HG03575 (cell line): Measurements from ENCODE around the gene KRT40.
"Not testable (repeated sequence)": the region's sequence is repeated elsewhere in the genome, so short reads cannot be mapped to it uniquely, and the experiment has no call there.

Source experiments
- ATAC-seq: cut with Tn5 transposase; IDR thresholded peaks from one replicate; pipeline ENCODE4 v1.9.1; 2021; ENCODE audit not compliant: unreplicated experiment, insufficient number of reproducible peaks, low FRiP score; ENCODE audit errors: extremely low read depth

Gene KRT40

DNA sequence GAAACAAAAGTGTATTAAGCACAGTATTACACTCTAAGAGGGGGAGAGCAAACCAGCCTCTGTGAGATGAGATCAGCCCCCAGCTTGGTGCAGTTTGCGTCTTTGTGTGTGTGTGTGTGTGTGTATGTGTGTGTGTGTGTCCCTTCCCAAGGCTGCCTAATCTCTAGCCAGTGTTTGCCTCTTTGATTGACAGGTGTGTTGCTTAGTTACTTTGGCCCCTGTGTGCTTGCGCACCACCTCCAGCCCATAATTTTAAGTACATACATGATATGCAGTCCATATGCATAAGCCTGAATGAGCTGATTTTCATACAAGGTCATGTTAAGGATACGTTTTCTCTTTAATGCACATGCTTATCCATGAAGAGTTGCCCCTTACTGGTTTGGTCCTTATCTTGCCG is 17.7 kb upstream of the KRT40 start:
- ATAC-seq = no peak

DNA sequence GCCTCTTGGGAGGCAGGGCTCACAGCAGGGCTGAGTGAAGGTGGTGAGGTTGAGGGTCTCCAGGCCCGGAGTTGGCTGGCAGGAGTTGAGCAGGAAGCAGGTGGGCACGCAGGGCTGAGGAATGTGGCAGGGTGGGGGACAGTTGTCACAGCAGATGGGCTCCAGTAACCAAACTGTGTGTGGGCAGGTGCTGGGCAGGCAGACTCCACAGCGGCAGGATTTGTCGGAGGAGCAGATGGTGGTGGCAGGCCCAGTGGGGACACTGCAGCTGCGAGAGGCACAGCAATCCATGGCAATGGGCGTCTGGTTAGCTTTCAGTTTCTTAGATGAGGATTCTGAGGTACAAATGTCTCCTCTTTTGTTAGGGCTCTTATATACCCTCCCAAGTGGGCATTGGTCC is 15.4 kb upstream of the KRT40 start, which contains the start of gene KRTAP3-2:
Gene KRTAP3-2 (minus strand): TSS at position 344 of the 400 bp plus-strand sequence. CDS start 53 bp downstream, at position 291.
- ATAC-seq = not testable (repeated sequence)

DNA sequence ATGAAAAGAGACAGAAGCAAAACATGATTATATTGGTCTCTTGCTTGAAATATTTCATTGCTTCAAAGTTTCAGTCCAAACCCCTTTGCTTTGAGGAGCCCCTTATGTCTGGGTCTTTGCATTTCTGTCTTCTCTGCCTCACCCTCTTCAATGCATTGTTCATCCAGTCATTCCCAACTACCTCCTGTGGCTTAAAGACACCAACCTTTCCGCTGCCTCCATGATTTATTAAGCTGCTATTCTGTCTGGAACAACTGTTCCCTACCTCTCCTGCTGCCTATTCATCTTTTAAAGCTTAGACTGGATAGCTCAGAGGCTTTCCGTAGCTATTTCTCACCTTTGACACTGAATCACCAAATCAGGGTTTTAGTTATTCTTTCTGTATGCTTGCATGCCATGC is 13.2 kb upstream of the KRT40 start:
- no peak for ATAC-seq

DNA sequence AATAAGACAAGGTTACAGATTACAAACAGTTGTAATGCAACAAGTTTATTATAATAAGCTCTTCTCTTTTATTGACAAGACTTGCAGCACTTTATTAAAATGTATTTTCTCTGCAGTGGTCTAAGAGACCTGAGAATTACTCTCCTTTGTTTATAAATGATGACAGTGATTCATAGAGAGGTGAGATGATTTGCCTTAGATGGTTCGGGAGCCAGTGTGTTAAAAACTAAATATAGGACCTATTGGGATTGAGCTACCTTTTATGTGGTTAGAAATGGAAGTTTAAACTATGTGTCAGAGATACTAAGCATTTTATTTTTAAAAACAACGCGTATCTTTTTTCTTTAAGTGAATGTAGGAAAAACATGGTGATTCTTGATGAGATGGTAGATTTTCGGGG is 12.7 kb upstream of the KRT40 start:
- ATAC-seq = no peak

DNA sequence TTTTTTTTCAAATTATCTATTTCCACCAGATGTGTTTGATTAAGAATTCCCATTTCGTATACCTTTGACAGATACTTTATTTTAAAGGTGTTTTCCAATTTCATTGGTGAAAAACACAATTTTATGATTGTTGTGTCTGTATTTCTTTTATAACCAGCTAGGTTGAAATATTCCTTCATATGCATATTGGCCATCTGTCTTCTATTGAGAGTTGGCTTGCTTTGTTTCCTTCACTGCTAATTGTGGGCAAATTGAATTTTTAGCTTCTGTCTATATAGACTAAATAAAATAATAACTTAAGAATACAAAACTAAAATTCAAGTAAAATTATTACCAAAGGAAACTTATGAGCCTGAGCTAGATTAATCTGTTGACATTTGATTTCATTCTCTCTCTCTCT is 11.0 kb upstream of the KRT40 start:
- ATAC-seq = no peak

DNA sequence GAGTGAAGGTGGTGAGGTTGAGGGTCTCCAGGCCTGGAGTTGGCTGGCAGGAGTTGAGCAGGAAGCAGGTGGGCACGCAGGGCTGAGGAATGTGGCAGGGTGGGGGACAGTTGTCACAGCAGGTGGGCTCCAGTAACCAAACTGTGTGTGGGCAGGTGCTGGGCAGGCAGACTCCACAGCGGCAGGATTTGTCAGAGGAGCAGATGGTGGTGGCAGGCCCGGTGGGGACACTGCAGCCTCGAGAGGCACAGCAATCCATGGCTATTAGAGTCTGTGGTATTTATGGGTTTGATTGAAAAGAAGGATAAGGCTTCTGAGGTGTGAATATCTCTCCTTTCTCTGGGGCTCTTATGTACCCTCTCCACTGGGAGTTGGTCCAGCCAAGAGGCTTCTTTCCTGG is 9.7 kb upstream of the KRT40 start, which contains the start of gene KRTAP3-3:
Gene KRTAP3-3 (minus strand): TSS at position 326 of the 400 bp plus-strand sequence. CDS start 67 bp downstream, at position 259.
- ATAC-seq = no peak

DNA sequence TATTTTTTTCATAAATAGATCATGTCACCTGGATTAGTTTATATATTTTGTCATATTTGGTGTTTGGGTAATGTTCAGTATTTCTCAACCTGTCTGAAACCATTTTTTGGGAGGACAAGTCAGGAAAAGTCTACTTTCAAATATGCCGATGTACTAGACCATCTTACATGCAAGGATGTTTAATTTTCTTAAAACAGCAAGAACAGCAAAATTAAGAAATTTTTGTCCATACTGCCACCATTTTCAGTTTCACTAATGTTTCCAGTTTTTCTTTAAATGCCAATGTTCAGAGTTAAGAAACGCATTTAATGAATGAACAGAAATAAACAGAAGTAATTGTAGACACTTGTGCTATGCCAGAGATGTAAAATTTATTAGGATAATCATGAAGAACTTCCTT is 9.0 kb upstream of the KRT40 start:
- no peak for ATAC-seq

DNA sequence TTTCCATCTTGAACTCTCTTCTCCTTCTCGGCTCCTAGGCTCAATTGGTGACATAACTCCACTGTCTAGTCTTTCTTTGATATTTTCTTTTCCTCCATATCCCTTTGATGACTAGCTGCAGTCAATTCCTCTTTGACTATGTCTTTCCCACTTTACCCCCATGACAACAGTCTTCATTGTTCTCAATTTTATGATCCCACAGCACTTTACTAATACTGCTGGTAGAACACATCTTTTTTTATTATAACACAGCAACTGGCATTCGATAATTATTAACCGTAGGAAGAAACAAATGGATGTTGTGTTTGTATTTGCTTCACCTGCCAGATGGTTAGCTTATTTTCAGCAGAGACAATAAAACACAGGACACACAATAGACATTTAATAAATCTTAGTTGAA is 8.5 kb upstream of the KRT40 start:
- no peak for ATAC-seq

DNA sequence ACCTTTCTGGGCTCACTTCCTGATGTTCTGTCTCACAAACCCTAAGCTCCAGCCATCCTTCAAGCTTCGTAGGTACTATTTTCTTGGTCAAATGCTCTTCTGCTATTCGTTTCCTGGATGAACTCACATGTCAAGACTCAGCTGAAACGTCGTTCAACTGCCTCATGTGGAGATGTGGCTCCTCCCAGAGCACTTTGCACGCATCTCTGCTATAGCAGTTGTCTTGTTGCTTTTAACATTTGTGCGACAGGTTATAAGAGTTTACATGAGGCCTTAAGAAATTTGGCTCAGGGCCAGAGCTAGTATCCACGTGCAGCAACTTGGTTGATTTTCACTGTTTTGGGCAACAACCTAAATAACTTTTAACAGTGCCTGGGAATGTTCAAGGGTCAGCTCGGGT is 2.8 kb upstream of the KRT40 start:
- ATAC-seq = no peak

DNA sequence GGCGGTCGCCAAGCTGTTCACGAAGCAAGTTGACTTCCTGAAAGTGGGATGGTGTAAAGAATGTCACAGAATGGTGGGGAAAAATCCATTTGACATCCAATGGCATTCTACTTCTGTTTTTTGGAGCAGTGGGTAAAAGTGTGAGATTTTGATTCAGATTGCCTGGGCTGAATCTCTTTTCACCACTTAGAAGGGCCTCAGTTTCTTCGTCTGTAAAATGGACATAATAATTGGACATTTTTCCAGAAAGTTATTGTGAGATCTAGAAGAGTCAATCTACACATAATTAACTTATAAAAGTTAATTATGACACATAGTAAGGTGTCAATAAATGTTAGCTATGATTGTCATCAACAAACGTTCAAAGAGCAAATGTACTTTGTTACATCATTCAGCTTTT is 3.0 kb downstream of the KRT40 start:
- ATAC-seq = no peak

DNA sequence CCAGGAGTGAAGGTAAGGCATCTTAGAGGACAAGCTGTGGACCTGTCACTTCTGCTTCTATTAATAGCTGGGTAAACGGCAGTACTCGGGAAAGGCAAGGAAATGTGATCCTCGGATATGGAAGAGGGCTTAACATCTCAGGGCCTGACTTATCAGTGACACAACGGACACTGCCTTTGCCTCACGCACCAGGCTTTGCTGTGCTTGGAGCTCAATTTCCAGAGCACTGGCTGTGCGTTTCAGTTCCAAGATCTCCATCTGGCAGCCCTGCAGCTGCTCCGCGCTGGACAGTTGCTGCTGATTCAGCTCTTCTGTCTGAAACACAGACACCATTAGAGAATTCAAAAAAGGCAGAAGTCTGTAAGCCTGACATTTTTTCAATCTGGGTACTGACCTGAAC is 3.5 kb downstream of the KRT40 start:
- no peak for ATAC-seq

DNA sequence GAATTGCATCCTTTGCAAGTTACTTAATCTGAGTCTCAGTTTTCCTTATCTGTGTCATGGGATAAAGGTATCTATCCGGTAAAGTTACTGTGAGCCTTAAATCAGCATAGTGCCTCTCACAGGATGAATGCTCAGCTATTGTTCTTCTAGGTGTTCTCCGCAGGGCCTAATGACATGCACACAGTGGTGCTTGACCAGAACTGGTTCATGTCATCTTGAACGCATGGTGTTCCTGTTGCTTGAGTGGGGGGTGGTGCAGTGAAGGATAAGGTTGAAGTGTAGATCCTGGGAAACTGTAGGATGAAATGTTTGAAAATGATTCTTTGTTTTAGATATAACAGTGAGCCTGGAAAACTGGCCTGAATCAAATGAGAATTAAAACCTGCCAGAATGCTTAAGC is 4.0 kb downstream of the KRT40 start:
- no peak for ATAC-seq

DNA sequence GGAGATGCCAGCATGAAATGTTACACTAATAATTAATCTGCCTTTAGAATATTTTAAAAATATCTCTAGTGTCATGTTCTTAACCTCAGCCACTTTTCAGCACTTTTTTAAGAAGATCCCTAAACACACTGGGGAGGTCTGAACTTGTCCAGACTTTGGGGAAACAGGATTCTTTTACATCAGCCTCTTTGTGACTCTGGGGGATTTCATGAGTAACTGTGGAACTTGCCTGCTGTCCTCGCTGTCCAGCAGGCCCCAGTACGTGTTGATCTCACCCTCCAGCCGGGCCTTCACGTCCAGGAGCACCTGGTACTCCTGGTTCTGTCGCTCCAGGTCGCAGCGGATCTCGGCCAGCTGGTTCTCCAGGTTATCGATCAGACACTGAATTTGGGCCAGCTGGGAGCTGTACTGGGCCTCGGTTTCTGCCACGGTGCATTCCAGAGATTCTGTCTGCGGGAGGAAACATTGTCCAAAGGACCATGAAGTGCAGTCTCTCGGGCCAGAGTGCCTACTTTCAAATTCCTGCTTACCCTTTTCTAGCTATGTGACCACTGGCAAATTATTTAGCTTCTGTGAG is 5.5 kb downstream of the KRT40 start:
- no peak for ATAC-seq

DNA sequence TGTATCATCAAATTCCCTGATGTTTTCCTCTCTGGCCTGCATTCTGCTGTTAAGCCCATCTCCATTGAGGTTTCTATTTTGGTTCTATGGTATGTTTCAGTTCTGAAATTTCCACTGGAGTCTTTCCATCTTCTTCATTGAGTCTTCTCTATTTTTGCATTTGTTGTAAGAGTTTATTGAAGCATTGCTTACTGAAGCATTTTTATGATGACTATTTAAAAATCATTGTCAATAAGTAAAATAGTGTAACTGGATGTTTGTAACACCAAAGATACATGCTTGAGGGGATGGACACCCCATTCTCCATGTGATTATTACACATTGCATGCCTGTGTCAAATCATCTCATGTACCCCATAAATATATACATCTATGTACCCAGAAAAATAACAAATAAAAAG is 8.6 kb downstream of the KRT40 start:
- ATAC-seq = no peak

DNA sequence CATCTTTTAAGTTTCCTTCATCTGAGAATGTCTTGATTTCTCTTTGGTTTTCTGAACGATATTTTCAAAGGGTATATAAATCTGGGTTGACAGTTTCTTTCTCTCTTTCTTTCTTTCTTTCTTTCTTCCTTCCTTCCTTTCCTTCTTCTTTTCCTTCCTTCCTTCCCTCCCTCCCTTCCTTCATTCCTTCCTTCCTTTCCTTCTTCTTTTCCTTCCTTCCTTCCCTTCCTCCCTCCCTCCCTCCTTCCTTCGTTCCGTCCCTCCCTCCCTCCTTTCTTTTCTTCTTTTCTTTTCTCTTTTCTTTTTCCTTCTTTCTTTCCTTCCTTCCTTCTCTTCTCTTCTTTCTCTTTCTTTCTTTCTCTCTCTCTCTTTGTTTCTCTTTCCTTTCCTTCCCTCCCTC is 9.8 kb downstream of the KRT40 start:
- ATAC-seq = no peak

DNA sequence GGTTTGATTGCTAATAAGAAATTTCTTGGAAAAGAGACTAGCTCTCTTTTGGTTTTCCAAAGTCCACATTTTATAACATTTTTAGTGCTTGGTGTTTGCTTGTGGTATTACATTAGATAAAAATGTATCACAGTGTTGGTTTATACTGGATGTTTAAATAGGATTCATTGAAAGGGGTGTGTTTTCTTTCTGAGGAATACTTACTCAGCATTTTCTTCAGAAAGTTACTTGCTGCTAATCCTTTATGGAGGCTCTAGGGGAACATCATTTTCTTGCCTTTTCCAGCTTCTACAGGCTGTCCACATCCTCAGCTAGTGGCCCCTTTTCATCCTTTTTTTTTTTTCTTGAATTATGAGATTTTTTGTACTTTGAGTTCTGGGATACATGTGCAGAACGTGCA is 16.5 kb downstream of the KRT40 start:
- ATAC-seq = no peak

DNA sequence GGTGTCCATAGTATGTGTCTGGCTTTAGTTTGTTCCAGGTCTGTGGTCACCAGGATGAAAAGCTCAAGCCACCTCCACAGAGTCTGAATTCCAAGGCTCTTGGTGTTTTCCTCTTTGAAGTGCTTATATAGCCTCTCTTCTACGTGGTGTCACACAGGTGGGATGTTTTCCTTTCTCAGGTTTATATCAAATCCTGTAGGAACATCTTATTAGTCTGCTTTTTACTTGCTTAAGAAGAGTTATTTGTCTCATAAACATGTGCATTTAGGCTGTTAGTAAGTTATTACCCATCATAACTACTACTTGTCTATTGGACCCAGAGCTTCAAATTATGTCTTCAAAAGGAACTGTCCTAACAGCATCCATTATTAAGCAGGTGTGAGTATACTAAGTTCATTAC is 17.3 kb downstream of the KRT40 start, which contains the start of gene KRT39:
Gene KRT39 (minus strand): TSS at position 101 of the 400 bp plus-strand sequence. CDS start 92 bp downstream, at position 9.
- ATAC-seq = no peak

DNA sequence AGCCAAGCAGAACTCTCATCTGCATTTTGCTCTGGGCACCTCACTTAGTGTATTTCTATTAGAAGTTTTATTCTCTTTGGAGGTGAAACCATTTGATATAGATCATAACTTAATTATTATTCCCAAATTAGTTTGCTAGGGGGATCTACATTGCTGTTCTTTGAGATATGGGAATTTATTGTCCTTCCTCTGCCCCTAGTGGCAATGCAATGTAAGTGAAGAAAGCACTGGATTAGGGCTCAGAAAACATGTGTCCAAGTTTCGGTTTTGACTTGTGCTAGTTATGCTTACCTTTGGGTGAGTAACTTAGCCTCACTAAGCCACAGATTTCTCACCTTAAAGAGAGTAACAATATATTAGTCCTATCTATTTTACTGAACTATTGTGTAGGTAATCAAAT is 20.3 kb downstream of the KRT40 start:
- ATAC-seq = no peak

DNA sequence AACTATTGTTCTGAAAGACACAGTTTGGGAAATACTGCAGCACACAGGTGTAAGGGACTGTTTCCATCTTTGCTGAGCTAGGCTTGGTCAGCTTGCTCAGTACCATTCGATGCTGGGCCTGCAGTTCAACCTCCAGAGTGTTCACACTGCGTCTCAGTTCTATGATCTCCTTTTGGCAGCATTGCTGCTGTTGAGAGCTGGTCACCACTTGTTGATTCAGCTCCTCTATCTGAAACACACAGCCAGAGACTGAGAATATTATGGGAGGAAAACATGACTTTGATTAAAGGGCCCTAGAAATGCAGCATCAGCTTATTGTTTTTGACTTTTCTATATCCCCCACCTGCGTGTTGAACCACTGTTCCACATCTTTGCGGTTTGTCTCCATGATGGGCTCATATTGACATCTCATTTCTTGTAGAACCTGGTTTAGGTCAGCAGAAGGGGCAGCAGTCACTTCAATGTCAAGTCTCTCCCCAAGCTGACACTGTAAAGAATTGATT is 22.0 kb downstream of the KRT40 start:
- ATAC-seq = no peak

DNA sequence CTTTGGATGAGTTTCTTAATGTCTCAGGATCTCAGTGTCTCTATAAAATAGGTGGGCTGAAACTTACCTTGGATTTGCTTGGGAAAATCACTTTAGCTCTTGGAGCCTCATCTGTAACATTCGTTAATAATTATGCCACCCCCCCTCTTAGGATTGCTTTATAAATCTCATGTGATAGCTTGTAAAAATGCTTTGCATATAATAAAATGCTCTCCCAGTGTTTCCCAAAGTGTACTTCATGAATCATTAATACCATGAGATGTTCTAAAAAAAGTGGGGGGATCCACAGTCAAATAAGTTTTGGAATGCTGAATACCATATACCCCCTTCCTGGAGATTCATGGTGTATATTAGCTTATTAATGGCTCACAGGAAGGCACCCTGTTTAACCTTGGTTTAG is 22.5 kb downstream of the KRT40 start:
- ATAC-seq = no peak

DNA sequence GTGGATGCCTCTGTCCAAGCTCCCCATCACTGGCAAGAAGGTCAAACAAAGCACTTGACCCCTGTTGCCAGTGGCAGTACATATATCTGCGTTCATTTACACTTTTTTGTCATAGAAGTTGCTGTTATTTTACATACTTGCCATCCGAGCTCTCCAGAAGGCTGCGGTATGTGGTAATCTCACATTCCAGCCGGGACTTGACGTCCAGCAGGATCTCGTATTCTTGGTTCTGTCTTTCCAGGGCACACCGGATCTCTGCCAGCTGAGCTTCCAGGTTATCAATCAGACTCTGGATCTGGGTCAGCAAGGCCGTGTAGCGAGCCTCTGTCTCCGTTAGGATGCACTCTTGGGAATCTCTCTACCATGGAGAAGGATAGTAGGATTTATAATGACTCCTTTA is 24.0 kb downstream of the KRT40 start:
- no peak for ATAC-seq
